ENCODE data around the gene FOXC1.

DNA sequence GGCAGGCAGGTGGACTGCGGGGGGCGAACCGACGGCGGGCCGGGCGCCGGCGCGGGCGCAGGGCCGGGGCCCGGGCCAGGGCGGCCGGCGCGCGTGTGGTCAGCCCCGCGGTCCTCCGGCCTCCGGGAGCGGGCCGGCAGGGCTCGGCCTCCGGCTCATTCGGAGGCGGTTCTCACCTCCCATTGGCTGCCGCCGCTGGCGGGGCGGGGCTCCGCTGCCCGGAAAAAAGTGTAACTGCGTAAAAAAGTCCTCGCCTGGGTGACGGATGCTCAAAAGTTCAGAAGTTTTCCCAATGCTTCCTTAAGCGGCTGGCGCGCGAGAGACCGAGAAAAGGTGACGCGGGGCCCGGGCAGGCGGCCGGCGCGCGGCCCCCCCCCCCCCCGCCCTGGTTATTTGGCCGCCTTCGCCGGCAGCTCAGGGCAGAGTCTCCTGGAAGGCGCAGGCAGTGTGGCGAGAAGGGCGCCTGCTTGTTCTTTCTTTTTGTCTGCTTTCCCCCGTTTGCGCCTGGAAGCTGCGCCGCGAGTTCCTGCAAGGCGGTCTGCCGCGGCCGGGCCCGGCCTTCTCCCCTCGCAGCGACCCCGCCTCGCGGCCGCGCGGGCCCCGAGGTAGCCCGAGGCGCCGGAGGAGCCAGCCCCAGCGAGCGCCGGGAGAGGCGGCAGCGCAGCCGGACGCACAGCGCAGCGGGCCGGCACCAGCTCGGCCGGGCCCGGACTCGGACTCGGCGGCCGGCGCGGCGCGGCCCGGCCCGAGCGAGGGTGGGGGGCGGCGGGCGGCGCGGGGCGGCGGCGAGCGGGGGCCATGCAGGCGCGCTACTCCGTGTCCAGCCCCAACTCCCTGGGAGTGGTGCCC lies at the start of gene FOXC1:
- TF ChIP-seq, protein P1, sequence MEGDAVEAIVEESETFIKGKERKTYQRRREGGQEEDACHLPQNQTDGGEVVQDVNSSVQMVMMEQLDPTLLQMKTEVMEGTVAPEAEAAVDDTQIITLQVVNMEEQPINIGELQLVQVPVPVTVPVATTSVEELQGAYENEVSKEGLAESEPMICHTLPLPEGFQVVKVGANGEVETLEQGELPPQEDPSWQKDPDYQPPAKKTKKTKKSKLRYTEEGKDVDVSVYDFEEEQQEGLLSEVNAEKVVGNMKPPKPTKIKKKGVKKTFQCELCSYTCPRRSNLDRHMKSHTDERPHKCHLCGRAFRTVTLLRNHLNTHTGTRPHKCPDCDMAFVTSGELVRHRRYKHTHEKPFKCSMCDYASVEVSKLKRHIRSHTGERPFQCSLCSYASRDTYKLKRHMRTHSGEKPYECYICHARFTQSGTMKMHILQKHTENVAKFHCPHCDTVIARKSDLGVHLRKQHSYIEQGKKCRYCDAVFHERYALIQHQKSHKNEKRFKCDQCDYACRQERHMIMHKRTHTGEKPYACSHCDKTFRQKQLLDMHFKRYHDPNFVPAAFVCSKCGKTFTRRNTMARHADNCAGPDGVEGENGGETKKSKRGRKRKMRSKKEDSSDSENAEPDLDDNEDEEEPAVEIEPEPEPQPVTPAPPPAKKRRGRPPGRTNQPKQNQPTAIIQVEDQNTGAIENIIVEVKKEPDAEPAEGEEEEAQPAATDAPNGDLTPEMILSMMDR (IDR thresholded peaks at IDR 0.05; ENCODE audit: insufficient read depth, low read length): no peak
- TF ChIP-seq, protein P2, sequence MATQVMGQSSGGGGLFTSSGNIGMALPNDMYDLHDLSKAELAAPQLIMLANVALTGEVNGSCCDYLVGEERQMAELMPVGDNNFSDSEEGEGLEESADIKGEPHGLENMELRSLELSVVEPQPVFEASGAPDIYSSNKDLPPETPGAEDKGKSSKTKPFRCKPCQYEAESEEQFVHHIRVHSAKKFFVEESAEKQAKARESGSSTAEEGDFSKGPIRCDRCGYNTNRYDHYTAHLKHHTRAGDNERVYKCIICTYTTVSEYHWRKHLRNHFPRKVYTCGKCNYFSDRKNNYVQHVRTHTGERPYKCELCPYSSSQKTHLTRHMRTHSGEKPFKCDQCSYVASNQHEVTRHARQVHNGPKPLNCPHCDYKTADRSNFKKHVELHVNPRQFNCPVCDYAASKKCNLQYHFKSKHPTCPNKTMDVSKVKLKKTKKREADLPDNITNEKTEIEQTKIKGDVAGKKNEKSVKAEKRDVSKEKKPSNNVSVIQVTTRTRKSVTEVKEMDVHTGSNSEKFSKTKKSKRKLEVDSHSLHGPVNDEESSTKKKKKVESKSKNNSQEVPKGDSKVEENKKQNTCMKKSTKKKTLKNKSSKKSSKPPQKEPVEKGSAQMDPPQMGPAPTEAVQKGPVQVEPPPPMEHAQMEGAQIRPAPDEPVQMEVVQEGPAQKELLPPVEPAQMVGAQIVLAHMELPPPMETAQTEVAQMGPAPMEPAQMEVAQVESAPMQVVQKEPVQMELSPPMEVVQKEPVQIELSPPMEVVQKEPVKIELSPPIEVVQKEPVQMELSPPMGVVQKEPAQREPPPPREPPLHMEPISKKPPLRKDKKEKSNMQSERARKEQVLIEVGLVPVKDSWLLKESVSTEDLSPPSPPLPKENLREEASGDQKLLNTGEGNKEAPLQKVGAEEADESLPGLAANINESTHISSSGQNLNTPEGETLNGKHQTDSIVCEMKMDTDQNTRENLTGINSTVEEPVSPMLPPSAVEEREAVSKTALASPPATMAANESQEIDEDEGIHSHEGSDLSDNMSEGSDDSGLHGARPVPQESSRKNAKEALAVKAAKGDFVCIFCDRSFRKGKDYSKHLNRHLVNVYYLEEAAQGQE (IDR thresholded peaks at IDR 0.05; ENCODE audit: insufficient replicate concordance, low read depth): no peak
- TF ChIP-seq POLR2AphosphoS5 (IDR thresholded peaks at IDR 0.05; ENCODE audit: low read depth): no peak
- TF ChIP-seq GABPA (IDR thresholded peaks at IDR 0.05; ENCODE audit: low read depth): no peak
- TF ChIP-seq SPI1 (IDR thresholded peaks at IDR 0.05; ENCODE audit: borderline replicate concordance, low read depth): no peak
